ENCODE results near the gene HS3ST3B1.

GRCh38 chr17:14351493-14351892 is 50.6 kb downstream of the HS3ST3B1 start:
- TF ChIP-seq CTCF (conservative IDR thresholded peaks at IDR 0.05) (no peak), ZFX (IDR thresholded peaks at IDR 0.05) (no peak)

Data from C4-2B (cell line).